H7 (cell line): ENCODE data around the gene CHRNA3. TPM values are rescaled to one million over a fixed set of nuclear protein-coding genes. Genes with fewer than 3 reads are reported as not detected.

Experiments used
- DNase-seq: peaks from one replicate; pipeline ENCODE4 v3.0.0; 2012
- H3K27me3 ChIP-seq: 2 replicates; pipeline ENCODE4 v1.6.0; 2011; ENCODE audit warnings: mild to moderate bottlenecking, low read length; ENCODE audit not compliant: control insufficient read depth, insufficient read depth
- H3K36me3 ChIP-seq: replicated peaks from 2 replicates; pipeline ENCODE4 v1.5.1; 2011; ENCODE audit warnings: low read length; ENCODE audit not compliant: control insufficient read depth, insufficient read depth
- H3K4me3 ChIP-seq: 2 replicates; pipeline ENCODE4 v1.5.1; 2011; ENCODE audit warnings: low read depth, mild to moderate bottlenecking, control low read depth, low read length, moderate library complexity; ENCODE audit not compliant: insufficient read depth
- total RNA-seq: library from RNA; depleted of rRNA; stranded (reverse); fragments of >200 nt; shearing (Covaris generic); gene quantifications from 2 replicates; pipeline ENCODE4 v1.2.3, GENCODE V29; 2014; rRNA removed

CHRNA3 gene
- 2.6 and 4.4 TPM in 2 replicates for total RNA-seq

- peak within 1 kb of the TSS; percentile 63 for H3K4me3 ChIP-seq
- no peaks in the 10 kb centered on the region for H3K36me3 ChIP-seq
- DNase-seq: peak; percentile 93
- H3K27me3 ChIP-seq: peaks cover 36% of the 10 kb centered on the region
Observed at GRCh38 chr15:78620527-78621421, at the start of gene CHRNA3. Gene CHRNA3, minus strand, starts transcription at chr15:78620996. Its CDS starts 202 bp downstream, at chr15:78620794.

GRCh38 chr15:78668987-78669386 lies 48.2 kb upstream of the CHRNA3 start:
- no peak for DNase-seq
- H3K4me3 ChIP-seq: no peak overlapping the region
- H3K36me3 ChIP-seq: no peaks in the 10 kb centered on the region
- no peaks in the 10 kb centered on the region; the same call in none of the 2 replicates for H3K27me3 ChIP-seq

- DNase-seq: no peak
- no peaks in the 10 kb centered on the region for H3K36me3 ChIP-seq
- no peak overlapping the region for H3K4me3 ChIP-seq
- no peaks in the 10 kb centered on the region; the same call in none of the 2 replicates for H3K27me3 ChIP-seq
Observed at GRCh38 chr15:78667578-78668236, 46.9 kb upstream of the CHRNA3 start.

GRCh38 chr15:78666010-78666409 lies 45.2 kb upstream of the CHRNA3 start:
- Histone ChIP-seq H3K27me3 (no peaks in the 10 kb centered on the region; the same call in 1 of the 2 replicates), H3K4me3 (no peak overlapping the region), H3K36me3 (no peaks in the 10 kb centered on the region)
- no peak for DNase-seq

- no peak for DNase-seq
- no peak overlapping the region for H3K4me3 ChIP-seq
- H3K36me3 ChIP-seq: no peaks in the 10 kb centered on the region
- no peaks in the 10 kb centered on the region; the same call in 1 of the 2 replicates for H3K27me3 ChIP-seq
Observed at GRCh38 chr15:78663703-78664102, 42.9 kb upstream of the CHRNA3 start.

- no peaks in the 10 kb centered on the region for H3K27me3 ChIP-seq
- no peak overlapping the region for H3K4me3 ChIP-seq
- no peak for DNase-seq
- no peaks in the 10 kb centered on the region for H3K36me3 ChIP-seq
Observed at GRCh38 chr15:78662028-78662427, 41.2 kb upstream of the CHRNA3 start.

- no peak for DNase-seq
- H3K27me3 ChIP-seq: no peaks in the 10 kb centered on the region
- H3K36me3 ChIP-seq: no peaks in the 10 kb centered on the region
- no peak overlapping the region for H3K4me3 ChIP-seq
Observed at GRCh38 chr15:78661001-78661400, 40.2 kb upstream of the CHRNA3 start.

GRCh38 chr15:78660584-78660983 lies 39.8 kb upstream of the CHRNA3 start:
- Histone ChIP-seq H3K27me3 (no peaks in the 10 kb centered on the region), H3K36me3 (no peaks in the 10 kb centered on the region), H3K4me3 (no peak overlapping the region)
- DNase-seq: no peak

- Histone ChIP-seq H3K27me3 (no peaks in the 10 kb centered on the region), H3K36me3 (no peaks in the 10 kb centered on the region), H3K4me3 (no peak overlapping the region)
- no peak for DNase-seq
Observed at GRCh38 chr15:78658823-78659222, 38.0 kb upstream of the CHRNA3 start.

GRCh38 chr15:78654272-78654671 lies 33.5 kb upstream of the CHRNA3 start:
- DNase-seq: no peak
- no peaks in the 10 kb centered on the region for H3K27me3 ChIP-seq
- H3K4me3 ChIP-seq: no peak overlapping the region
- no peaks in the 10 kb centered on the region for H3K36me3 ChIP-seq

GRCh38 chr15:78651930-78652615 lies 31.3 kb upstream of the CHRNA3 start:
- H3K36me3 ChIP-seq: no peaks in the 10 kb centered on the region
- no peaks in the 10 kb centered on the region for H3K27me3 ChIP-seq
- no peak for DNase-seq
- H3K4me3 ChIP-seq: no peak overlapping the region

GRCh38 chr15:78651007-78651406 lies 30.2 kb upstream of the CHRNA3 start:
- DNase-seq: no peak
- Histone ChIP-seq H3K27me3 (no peaks in the 10 kb centered on the region), H3K4me3 (no peak overlapping the region), H3K36me3 (no peaks in the 10 kb centered on the region)

- DNase-seq: no peak
- Histone ChIP-seq H3K4me3 (no peak overlapping the region), H3K27me3 (no peaks in the 10 kb centered on the region), H3K36me3 (no peaks in the 10 kb centered on the region)
Observed at GRCh38 chr15:78650022-78650421, 29.2 kb upstream of the CHRNA3 start.

GRCh38 chr15:78645009-78645408 lies 24.2 kb upstream of the CHRNA3 start:
- DNase-seq: no peak
- H3K36me3 ChIP-seq: no peaks in the 10 kb centered on the region
- no peak overlapping the region for H3K4me3 ChIP-seq
- peaks cover 6% of the 10 kb centered on the region for H3K27me3 ChIP-seq
